Fibroblast of the aortic adventitia (primary cell): ENCODE results near the gene USPL1. TPM values are rescaled to one million over a fixed set of nuclear protein-coding genes. Genes with fewer than 3 reads are reported as not detected.

Source experiments
- DNase-seq: peaks from one replicate; pipeline ENCODE4 v3.0.0-alpha.2; 2010; ENCODE audit warnings: low read depth
- H3K4me3 ChIP-seq: 2 replicates; pipeline ENCODE4 v1.5.1; 2011; ENCODE audit warnings: low read depth, mild to moderate bottlenecking, control low read depth, low read length, moderate library complexity
- CTCF ChIP-seq: IDR thresholded peaks from 2 replicates; pipeline ENCODE4 v1.5.1; 2011; ENCODE audit warnings: mild to moderate bottlenecking, low read length, control low read depth, inconsistent platforms; ENCODE audit not compliant: insufficient read depth
- small RNA-seq: library from RNA; depleted of rRNA; stranded (forward); fragments of <200 nt; gene quantifications from one replicate; pipeline ENCODE3, GENCODE V24; 2012
- total RNA-seq: library from RNA; depleted of rRNA; stranded (reverse); fragments of >200 nt; gene quantifications from 2 replicates; pipeline ENCODE4 v1.2.3, GENCODE V29; 2012; ENCODE audit warnings: low replicate concordance

Gene USPL1
- total RNA-seq, 1 donor: 20.3 TPM

DNA sequence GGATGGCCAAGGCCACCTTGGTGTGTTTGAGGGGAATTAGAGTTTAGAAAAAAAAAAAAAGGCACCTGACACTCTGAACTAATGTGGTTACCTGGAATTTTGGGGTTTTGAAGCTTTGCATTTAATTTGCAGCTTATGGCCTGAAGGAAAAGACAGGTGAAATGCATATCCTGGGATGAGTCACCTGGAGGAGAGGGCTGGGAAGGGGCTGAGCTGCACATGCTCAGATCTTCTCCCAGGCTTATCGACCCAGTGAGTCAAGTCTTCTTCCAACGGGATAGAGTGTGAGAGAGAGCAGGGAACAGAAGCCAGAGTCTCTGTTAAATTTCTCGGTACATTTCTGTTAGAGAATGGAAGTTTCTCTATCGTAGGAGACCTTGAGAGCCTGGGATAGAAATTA, 88.0 kb downstream of the USPL1 start:
- no peak overlapping the region for H3K4me3 ChIP-seq
- no peak for TF ChIP-seq CTCF
- no peak for DNase-seq

- H3K4me3 ChIP-seq: no peak overlapping the region
- DNase-seq: peak; percentile 70
- TF ChIP-seq CTCF: no peak
Measured at GRCh38 chr13:30708541-30708940, 90.8 kb downstream of the USPL1 start.

Small RNA genes within 50 kb of the gene (small RNA-seq; reads per million reads assigned to genes)
- gene RF00017: not detected

Other genes with a start within 250 kb of the USPL1 start
- under 0.01 TPM in 1 of 2 replicates, not detected in the other for gene UBE2L5, start 195.4 kb upstream of the USPL1 start, total RNA-seq
- 319 and 407 TPM in 2 replicates for gene HMGB1, start 152.0 kb upstream of the USPL1 start, total RNA-seq
- not detected in 2 replicates for gene ALOX5AP, start 117.6 kb downstream of the USPL1 start, total RNA-seq